ENCODE results near the gene TSGA10. TPM values are rescaled to one million over a fixed set of nuclear protein-coding genes. Genes with fewer than 3 reads are reported as not detected.

Gene TSGA10
- total RNA-seq, 2 experiments from 2014 or later: 3.8 to 10.8 TPM

DNA sequence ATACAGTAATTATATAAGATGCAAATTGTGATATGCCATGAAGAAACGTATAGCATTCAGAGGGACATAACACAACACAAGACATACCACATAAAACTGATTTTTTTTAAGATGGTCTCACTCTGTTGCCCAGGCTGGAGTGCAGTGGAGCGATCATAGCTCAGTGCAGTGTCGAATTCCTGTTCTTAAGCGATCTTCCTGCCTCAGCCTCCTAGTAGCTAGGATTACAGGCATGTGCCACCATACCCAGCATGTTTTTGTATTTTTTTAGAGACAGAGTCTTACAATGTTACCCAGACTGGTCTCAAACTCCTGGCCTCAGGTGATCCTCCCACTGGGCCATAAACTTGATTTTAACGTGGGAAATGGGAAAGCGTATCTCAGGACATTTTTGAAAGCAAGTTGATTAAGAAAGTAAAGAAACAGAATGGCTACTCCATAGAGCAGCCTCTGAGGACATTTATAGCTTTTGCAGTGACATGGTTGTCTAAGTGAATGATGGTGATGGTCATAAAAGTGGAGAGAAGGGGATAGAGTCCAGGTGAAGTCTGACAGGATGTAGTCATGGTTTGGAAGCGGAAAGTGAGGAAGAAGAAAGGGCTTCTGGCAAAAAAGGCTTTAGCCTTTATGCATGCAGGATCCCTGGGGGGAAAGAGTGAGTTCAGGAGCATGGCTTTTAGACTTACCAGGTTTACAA lies 2.4 kb downstream of the TSGA10 start:
- H2AFZ ChIP-seq (ENCODE audit: low read length): no peak overlapping the region
- H3K36me3 ChIP-seq (ENCODE audit: insufficient read depth, low read length): peaks cover 10% of the 10 kb centered on the region
- no peaks in the 10 kb centered on the region for H4K20me1 ChIP-seq (ENCODE audit: insufficient read depth, low read length)
- peaks cover 8% of the 10 kb centered on the region; the same call in 1 of the 2 replicates for H3K79me2 ChIP-seq (ENCODE audit: insufficient read depth, low read depth, low read length)
- H3K4me2 ChIP-seq (ENCODE audit: low read length): no peak overlapping the region
- ChIA-PET POLR2A (no interaction called here), CTCF (ENCODE audit: unreplicated experiment) (no interaction called here)
- no TSS peak for BruUV-seq (replicated peaks)
- intact Hi-C loops (cut with micrococcal nuclease; ENCODE audit: unreplicated experiment): no loop called here
- no peak overlapping the region for H3K4me3 ChIP-seq (ENCODE audit: low read depth, low read length, poor library complexity, severe bottlenecking)
- TF ChIP-seq, protein P1, sequence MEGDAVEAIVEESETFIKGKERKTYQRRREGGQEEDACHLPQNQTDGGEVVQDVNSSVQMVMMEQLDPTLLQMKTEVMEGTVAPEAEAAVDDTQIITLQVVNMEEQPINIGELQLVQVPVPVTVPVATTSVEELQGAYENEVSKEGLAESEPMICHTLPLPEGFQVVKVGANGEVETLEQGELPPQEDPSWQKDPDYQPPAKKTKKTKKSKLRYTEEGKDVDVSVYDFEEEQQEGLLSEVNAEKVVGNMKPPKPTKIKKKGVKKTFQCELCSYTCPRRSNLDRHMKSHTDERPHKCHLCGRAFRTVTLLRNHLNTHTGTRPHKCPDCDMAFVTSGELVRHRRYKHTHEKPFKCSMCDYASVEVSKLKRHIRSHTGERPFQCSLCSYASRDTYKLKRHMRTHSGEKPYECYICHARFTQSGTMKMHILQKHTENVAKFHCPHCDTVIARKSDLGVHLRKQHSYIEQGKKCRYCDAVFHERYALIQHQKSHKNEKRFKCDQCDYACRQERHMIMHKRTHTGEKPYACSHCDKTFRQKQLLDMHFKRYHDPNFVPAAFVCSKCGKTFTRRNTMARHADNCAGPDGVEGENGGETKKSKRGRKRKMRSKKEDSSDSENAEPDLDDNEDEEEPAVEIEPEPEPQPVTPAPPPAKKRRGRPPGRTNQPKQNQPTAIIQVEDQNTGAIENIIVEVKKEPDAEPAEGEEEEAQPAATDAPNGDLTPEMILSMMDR (conservative IDR thresholded peaks at IDR 0.05; ENCODE audit: low read length): no peak
- no peak for TF ChIP-seq EZH2phosphoT487 (IDR thresholded peaks at IDR 0.05; ENCODE audit: borderline replicate concordance, low read depth, low read length)
- H3K9me2 ChIP-seq (ENCODE audit: insufficient read depth, low read length): no peaks in the 10 kb centered on the region
- H3K27ac ChIP-seq (ENCODE audit: low read depth, low read length, poor library complexity, severe bottlenecking): no peak overlapping the region
- no peaks in the 10 kb centered on the region for H3K9me3 ChIP-seq (ENCODE audit: low read length)
- peaks cover 21% of the 10 kb centered on the region for H3K4me1 ChIP-seq (ENCODE audit: insufficient read depth, low read length, poor library complexity, severe bottlenecking)
- DNase-seq (ENCODE audit: low spot score): no peak

- no peak for TF ChIP-seq EZH2phosphoT487 (IDR thresholded peaks at IDR 0.05; ENCODE audit: borderline replicate concordance, low read depth, low read length)
- TF ChIP-seq, protein P1 (conservative IDR thresholded peaks at IDR 0.05; ENCODE audit: low read length): no peak
- DNase-seq (ENCODE audit: low spot score): no peak
- no peak overlapping the region for H3K4me2 ChIP-seq (ENCODE audit: low read length)
- no peaks in the 10 kb centered on the region for H3K36me3 ChIP-seq (ENCODE audit: insufficient read depth, low read length)
- H3K9me3 ChIP-seq (ENCODE audit: low read length): no peaks in the 10 kb centered on the region
- H2AFZ ChIP-seq (ENCODE audit: low read length): no peak overlapping the region
- ChIA-PET CTCF (ENCODE audit: unreplicated experiment) (no interaction called here), POLR2A (interaction anchor here (0.7 kb wide), 1 partner anchor 384 kb away, joined by 3 read pairs; no protein-coding TSS in a partner anchor)
- no peak overlapping the region for H3K4me3 ChIP-seq (ENCODE audit: low read depth, low read length, poor library complexity, severe bottlenecking)
- BruUV-seq (replicated peaks): no TSS peak
- H4K20me1 ChIP-seq (ENCODE audit: insufficient read depth, low read length): no peaks in the 10 kb centered on the region
- H3K9me2 ChIP-seq (ENCODE audit: insufficient read depth, low read length): no peaks in the 10 kb centered on the region
- peaks cover 9% of the 10 kb centered on the region for H3K4me1 ChIP-seq (ENCODE audit: insufficient read depth, low read length, poor library complexity, severe bottlenecking)
- no peak overlapping the region for H3K27ac ChIP-seq (ENCODE audit: low read depth, low read length, poor library complexity, severe bottlenecking)
- intact Hi-C loops (cut with micrococcal nuclease; ENCODE audit: unreplicated experiment): no loop called here
- peaks cover 4% of the 10 kb centered on the region; the same call in 1 of the 2 replicates for H3K79me2 ChIP-seq (ENCODE audit: insufficient read depth, low read depth, low read length)
These were observed 4.0 kb downstream of the TSGA10 start for GRCh38 chr2:99150706-99151105.

All from OCI-LY7 (cell line).